Natural killer cell (primary cell): Measurements from ENCODE around the gene LIX1L. TPM values are rescaled to one million over a fixed set of nuclear protein-coding genes. Genes with fewer than 3 reads are reported as not detected.

ENCODE experiments used
- ATAC-seq, 3 donors: fragments of 150-1000 bp in 2 of 3; fragments of 200-7000 bp in 1 of 3; cut with Tn5 transposase; 1 replicate in 1 of 3; 2 replicates in 2 of 3; pipeline ENCODE4 v1.10.0; 2021; ENCODE audit warnings: mild to moderate bottlenecking in 2 of 3, moderate library complexity in 2 of 3
- DNase-seq, 2 donors: peaks; one replicate each; pipeline versions ENCODE4 v3.0.0 to v3.0.0-alpha.2; 2013 to 2021; ENCODE audit warnings: mixed read lengths in 1 of 2
- H3K27ac ChIP-seq: one replicate; pipeline ENCODE4 v1.5.1; 2013; ENCODE audit warnings: mild to moderate bottlenecking, low read length
- H3K27me3 ChIP-seq: one replicate; pipeline ENCODE4 v1.6.1; 2013; ENCODE audit warnings: low read length; ENCODE audit not compliant: control insufficient read depth, insufficient read depth
- H3K36me3 ChIP-seq: one replicate; pipeline ENCODE4 v1.6.1; 2013; ENCODE audit warnings: low read length; ENCODE audit not compliant: control insufficient read depth, insufficient read depth
- H3K4me1 ChIP-seq: one replicate; pipeline ENCODE4 v1.6.1; 2013; ENCODE audit warnings: low read length; ENCODE audit not compliant: control insufficient read depth, insufficient read depth
- H3K4me3 ChIP-seq: one replicate; pipeline ENCODE4 v1.5.1; 2013; ENCODE audit warnings: low read length
- H3K9me3 ChIP-seq: one replicate; pipeline ENCODE4 v1.6.1; 2013; ENCODE audit warnings: low read length; ENCODE audit not compliant: control insufficient read depth, insufficient read depth
- H3K27ac Mint-ChIP-seq, 2 donors: one replicate each; pipeline ENCODE4 v1.8.0; 2022; ENCODE audit warnings: mild to moderate bottlenecking in 2 of 2, mixed read lengths in 2 of 2, moderate library complexity in 1 of 2
- H3K27me3 Mint-ChIP-seq, 2 donors: one replicate each; pipeline ENCODE4 v1.8.0; 2022; ENCODE audit warnings: low read depth in 2 of 2, mixed read lengths in 2 of 2
- H3K36me3 Mint-ChIP-seq: one replicate; pipeline ENCODE4 v1.8.0; 2022; ENCODE audit warnings: mixed read lengths
- H3K4me1 Mint-ChIP-seq, 2 donors: one replicate each; pipeline ENCODE4 v1.8.0; 2022; ENCODE audit warnings: mixed read lengths in 2 of 2
- H3K4me3 Mint-ChIP-seq: one replicate; pipeline ENCODE4 v1.8.0; 2022; ENCODE audit warnings: mild to moderate bottlenecking, moderate library complexity, mixed read lengths
- H3K9me3 Mint-ChIP-seq, 2 donors: one replicate each; pipeline ENCODE4 v1.8.0; 2022; ENCODE audit warnings: mixed read lengths in 2 of 2
- WGBS: methylation state at CpG from one replicate; pipeline ENCODE4 v1.1.7; 2013; ENCODE audit warnings: missing lambda C conversion rate; ENCODE audit not compliant: insufficient coverage; 5-methylcytosine and 5-hydroxymethylcytosine counted together
- intact Hi-C: fragments of 100-400 bp; cut with micrococcal nuclease; formaldehyde crosslinking; loops from one replicate; pipeline ENCODE4 v1.14.2; 2022
- total RNA-seq, 4 donors: library from RNA; stranded (reverse); fragments of 120-200 nt in 1 of 4; gene quantifications; one replicate each; pipeline versions ENCODE4 v1.2.3 to v1.2.4, GENCODE V29; 2013 to 2022
- TF ChIP-seq, protein P1 (sequence below): fragments of 200-600 bp; IDR thresholded peaks from one replicate; pipeline ENCODE4 v1.8.0; 2022; ENCODE audit warnings: antibody characterized with exemption

The LIX1L gene
- total RNA-seq, 3 donors from 2014 or later (not counting 1 experiment from before 2014, with no cell fraction given), result 33.4 to 41.3 (median 38.2) TPM

DNA sequence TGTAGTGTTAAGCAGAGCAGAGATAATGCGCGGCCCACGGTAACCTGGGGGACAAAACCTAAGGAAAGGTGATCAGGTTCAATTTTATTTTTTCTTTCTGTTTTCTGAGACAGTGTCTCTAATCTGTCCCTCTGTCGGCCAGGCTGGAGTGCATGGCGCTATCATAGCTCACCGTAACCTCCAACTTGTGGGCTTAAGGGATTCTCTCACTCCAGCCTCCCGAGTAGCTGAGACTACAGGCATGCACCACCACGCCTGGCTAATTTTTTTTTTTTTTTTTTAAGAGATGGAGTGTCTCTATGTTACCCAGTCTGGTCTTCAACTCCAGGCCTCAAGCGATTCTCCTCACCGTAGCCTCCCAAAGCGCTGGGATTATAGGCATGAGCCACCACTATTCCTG is 71.4 kb downstream of the LIX1L start:
- H3K27ac ChIP-seq, result no peak overlapping the region
- Mint-ChIP-seq H3K4me1 (peaks cover 4 to 12% of the 10 kb centered on the region in 2 donors), H3K27ac (no peak overlapping the region), H3K27me3 (peaks cover 10 to 16% of the 10 kb centered on the region in 2 donors), H3K9me3 (no peaks in the 10 kb centered on the region), H3K4me3 (peak overlapping the region; percentile 52), H3K36me3 (no peaks in the 10 kb centered on the region)
- H3K4me3 ChIP-seq, result no peak overlapping the region
- 59% methylated on average over 10 of the region's 11 CpGs for WGBS
- H3K36me3 ChIP-seq, result no peaks in the 10 kb centered on the region
- no peaks in the 10 kb centered on the region for H3K9me3 ChIP-seq
- H3K27me3 ChIP-seq, result peaks cover 11% of the 10 kb centered on the region
- ATAC-seq (no peak), DNase-seq (no peak)
- intact Hi-C loops, result no loop called here
- TF ChIP-seq, protein P1, sequence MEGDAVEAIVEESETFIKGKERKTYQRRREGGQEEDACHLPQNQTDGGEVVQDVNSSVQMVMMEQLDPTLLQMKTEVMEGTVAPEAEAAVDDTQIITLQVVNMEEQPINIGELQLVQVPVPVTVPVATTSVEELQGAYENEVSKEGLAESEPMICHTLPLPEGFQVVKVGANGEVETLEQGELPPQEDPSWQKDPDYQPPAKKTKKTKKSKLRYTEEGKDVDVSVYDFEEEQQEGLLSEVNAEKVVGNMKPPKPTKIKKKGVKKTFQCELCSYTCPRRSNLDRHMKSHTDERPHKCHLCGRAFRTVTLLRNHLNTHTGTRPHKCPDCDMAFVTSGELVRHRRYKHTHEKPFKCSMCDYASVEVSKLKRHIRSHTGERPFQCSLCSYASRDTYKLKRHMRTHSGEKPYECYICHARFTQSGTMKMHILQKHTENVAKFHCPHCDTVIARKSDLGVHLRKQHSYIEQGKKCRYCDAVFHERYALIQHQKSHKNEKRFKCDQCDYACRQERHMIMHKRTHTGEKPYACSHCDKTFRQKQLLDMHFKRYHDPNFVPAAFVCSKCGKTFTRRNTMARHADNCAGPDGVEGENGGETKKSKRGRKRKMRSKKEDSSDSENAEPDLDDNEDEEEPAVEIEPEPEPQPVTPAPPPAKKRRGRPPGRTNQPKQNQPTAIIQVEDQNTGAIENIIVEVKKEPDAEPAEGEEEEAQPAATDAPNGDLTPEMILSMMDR, result no peak
- peaks cover 16% of the 10 kb centered on the region for H3K4me1 ChIP-seq

DNA sequence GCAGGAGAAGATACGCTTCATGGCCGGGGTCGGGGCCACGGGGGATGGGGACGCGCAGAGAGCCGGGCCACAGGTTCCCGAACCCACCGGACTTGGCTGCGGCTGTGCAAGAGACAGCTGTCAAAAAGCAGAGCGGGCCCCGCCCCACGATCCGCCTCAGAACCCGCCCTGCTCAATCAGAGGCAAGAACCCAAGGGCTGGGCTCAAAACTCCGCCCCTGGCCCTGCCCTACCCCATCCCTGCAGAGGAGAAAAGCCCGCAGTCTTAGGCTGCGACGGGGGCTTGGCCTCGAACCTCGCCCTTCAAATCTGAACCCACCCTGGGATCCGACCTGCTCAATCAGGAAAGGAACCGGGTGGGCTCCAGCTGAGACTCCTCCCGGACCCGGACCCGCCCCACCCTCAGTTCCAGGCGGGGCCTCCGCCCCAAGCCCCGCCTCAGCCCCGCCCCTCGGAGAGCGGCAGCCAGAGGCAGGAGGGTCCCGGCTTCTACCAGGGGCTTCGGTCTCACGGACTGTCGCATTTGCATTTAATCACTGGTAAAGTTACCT is 72.0 kb downstream of the LIX1L start, which contains the start of gene ANKRD35:
ANKRD35 (minus strand) TSS at position 129 of the 550 bp plus-strand sequence; CDS start at position 21, 108 bp downstream.
- DNase-seq (peak; percentile 82 to 91), ATAC-seq (peak; percentile 98 to 99 (median 98))
- Histone ChIP-seq H3K27me3 (peaks cover 11% of the 10 kb centered on the region), H3K27ac (no peak within 1 kb of the TSS), H3K4me1 (peaks cover 16% of the 10 kb centered on the region), H3K4me3 (peak within 1 kb of the TSS; percentile 76), H3K9me3 (no peaks in the 10 kb centered on the region), H3K36me3 (no peaks in the 10 kb centered on the region)
- Mint-ChIP-seq H3K36me3 (no peaks in the 10 kb centered on the region), H3K27ac (peak within 1 kb of the TSS in 1 of 2 donors; percentile 6), H3K9me3 (no peaks in the 10 kb centered on the region), H3K27me3 (peaks cover 10 to 18% of the 10 kb centered on the region in 2 donors), H3K4me3 (peak within 1 kb of the TSS; percentile 52), H3K4me1 (peaks cover 4 to 12% of the 10 kb centered on the region in 2 donors)
- TF ChIP-seq, protein P1, result no peak
- intact Hi-C loops, result loop anchor here (1.0 kb wide), 1 partner anchor 33 kb away; no protein-coding TSS in a partner anchor
- 1% methylated on average over 36 of the region's 36 CpGs for WGBS

DNA sequence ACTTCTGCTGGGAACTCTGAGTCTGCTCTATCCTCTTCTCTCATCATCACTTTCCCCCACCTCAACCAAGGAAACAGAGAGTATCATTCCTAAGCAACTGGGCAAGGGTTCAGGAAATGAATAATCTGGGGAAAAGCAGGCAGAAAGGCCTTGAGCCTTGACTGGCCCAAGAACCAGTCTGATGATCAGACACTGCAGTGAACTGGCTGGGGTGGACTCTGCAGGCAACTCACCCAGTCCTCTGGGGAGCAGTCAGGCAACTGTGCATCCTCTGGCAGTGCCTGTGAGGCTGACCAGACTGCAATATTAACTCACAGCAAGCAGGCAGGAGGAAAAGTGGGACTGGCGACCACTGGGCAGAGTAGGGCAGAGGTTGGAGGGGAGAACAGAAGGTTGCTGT is 73.1 kb downstream of the LIX1L start:
- peak overlapping the region; percentile 52 for H3K4me3 Mint-ChIP-seq
- H3K36me3 ChIP-seq, result no peaks in the 10 kb centered on the region
- H3K4me3 ChIP-seq, result no peak overlapping the region
- H3K4me1 ChIP-seq, result peaks cover 16% of the 10 kb centered on the region
- no peaks in the 10 kb centered on the region for H3K9me3 Mint-ChIP-seq
- H3K4me1 Mint-ChIP-seq, result peaks cover 4 to 12% of the 10 kb centered on the region in 2 donors
- intact Hi-C loops, result loop anchor here (1.0 kb wide), 1 partner anchor 35 kb away; no protein-coding TSS in a partner anchor
- peak overlapping the region in 1 of 2 donors; percentile 6 for H3K27ac Mint-ChIP-seq
- no peaks in the 10 kb centered on the region for H3K36me3 Mint-ChIP-seq
- DNase-seq (no peak), ATAC-seq (no peak)
- peaks cover 11% of the 10 kb centered on the region for H3K27me3 ChIP-seq
- TF ChIP-seq, protein P1, result no peak
- H3K27ac ChIP-seq, result no peak overlapping the region
- peaks cover 10 to 18% of the 10 kb centered on the region in 2 donors for H3K27me3 Mint-ChIP-seq
- no peaks in the 10 kb centered on the region for H3K9me3 ChIP-seq
- WGBS, result 86% methylated on average over 1 of the region's 1 CpG

Other genes starting within 250 kb of the LIX1L start
- 100 to 1,000 TPM in 1 of 3 donors, 10 to 100 TPM in 2; 77.7 to 150 (median 83.4) TPM for gene CD160, start 238.5 kb downstream of the LIX1L start, total RNA-seq
- 10 to 100 TPM; 26.7 to 31.8 (median 30.8) TPM for gene RNF115, start 133.9 kb downstream of the LIX1L start, total RNA-seq
- 10 to 100 TPM; 26.4 to 37.2 (median 27.5) TPM for gene POLR3C, start 133.8 kb downstream of the LIX1L start, total RNA-seq
- 1 to 10 TPM; 3.3 to 4.9 (median 3.4) TPM for gene NUDT17, start 112.4 kb downstream of the LIX1L start, total RNA-seq
- gene PIAS3, start 98.9 kb downstream of the LIX1L start, total RNA-seq, result 10 to 100 TPM; 40.1 to 53.3 (median 51.0) TPM
- gene ANKRD35, start 72.2 kb downstream of the LIX1L start, total RNA-seq, result under 1 TPM; 0.14 to 0.23 (median 0.23) TPM
- 1 to 10 TPM in 2 of 3 donors, under 1 TPM in 1; 0.61 to 1.7 (median 1.1) TPM for gene ITGA10, start 48.0 kb downstream of the LIX1L start, total RNA-seq
- 10 to 100 TPM; 20.6 to 26.0 (median 24.9) TPM for gene PEX11B, start 39.3 kb downstream of the LIX1L start, total RNA-seq
- 100 to 1,000 TPM; 172 to 204 (median 200) TPM for gene RBM8A, start 30.5 kb downstream of the LIX1L start, total RNA-seq
- gene ANKRD34A, start 6.6 kb upstream of the LIX1L start, total RNA-seq, result 1 to 10 TPM; 1.4 to 1.9 (median 1.4) TPM
- gene POLR3GL, start 6.7 kb upstream of the LIX1L start, total RNA-seq, result 10 to 100 TPM; 34.9 to 37.5 (median 37.4) TPM
- gene TXNIP, start 38.6 kb upstream of the LIX1L start, total RNA-seq, result 1,000 to 10,000 TPM in 2 of 3 donors, 100 to 1,000 TPM in 1; 984 to 1,724 (median 1,422) TPM
- gene HJV, start 63.7 kb upstream of the LIX1L start, total RNA-seq, result not detected
- gene NBPF10, start 186.8 kb upstream of the LIX1L start, total RNA-seq, result 1 to 10 TPM; 4.9 TPM